GM23338 (cell line): ENCODE data around the gene ELOVL2. TPM values are rescaled to one million over a fixed set of nuclear protein-coding genes. Genes with fewer than 3 reads are reported as not detected.

Experiments used
- ATAC-seq: fragments of 200-7000 bp; cut with Tn5 transposase; 3 replicates; pipeline ENCODE4 v1.9.1; 2020
- DNase-seq: peaks from one replicate; pipeline ENCODE4 v3.0.0-alpha.2; 2015; ENCODE audit warnings: low spot score
- H2AFZ ChIP-seq: fragments of 200-600 bp; sonication (generic); 2 replicates; pipeline ENCODE4 v1.8.0; 2016; ENCODE audit warnings: antibody characterized with exemption, mild to moderate bottlenecking, moderate library complexity
- H3F3A ChIP-seq: fragments of 200-600 bp; sonication (generic); replicated peaks from 2 replicates; pipeline ENCODE4 v1.8.0; 2017; ENCODE audit warnings: antibody characterized with exemption, mixed run types, low read depth
- H3K27ac ChIP-seq: fragments of 200-600 bp; sonication (generic); 2 replicates; pipeline ENCODE4 v1.6.1; 2016; ENCODE audit warnings: low read depth
- H3K27me3 ChIP-seq: fragments of 200-600 bp; sonication (generic); 2 replicates; pipeline ENCODE4 v1.8.0; 2016; ENCODE audit warnings: mild to moderate bottlenecking, mixed run types, moderate library complexity; ENCODE audit not compliant: insufficient read depth
- H3K36me3 ChIP-seq: fragments of 200-600 bp; sonication (generic); 2 replicates; pipeline ENCODE4 v1.8.0; 2016; ENCODE audit warnings: mild to moderate bottlenecking; ENCODE audit not compliant: insufficient read depth
- H3K4me1 ChIP-seq: fragments of 200-600 bp; sonication (generic); 2 replicates; pipeline ENCODE4 v1.8.0; 2016; ENCODE audit warnings: mild to moderate bottlenecking, moderate library complexity; ENCODE audit not compliant: insufficient read depth
- H3K4me2 ChIP-seq: fragments of 200-600 bp; sonication (generic); 2 replicates; pipeline ENCODE4 v1.7.1; 2017; ENCODE audit warnings: mixed run types
- H3K4me3 ChIP-seq: fragments of 200-600 bp; sonication (generic); 2 replicates; pipeline ENCODE4 v1.6.1; 2016; ENCODE audit warnings: mixed run types
- H3K79me2 ChIP-seq: fragments of 200-600 bp; sonication (generic); replicated peaks from 2 replicates; pipeline ENCODE4 v1.8.0; 2017; ENCODE audit warnings: mild to moderate bottlenecking; ENCODE audit not compliant: insufficient read depth
- H3K9me2 ChIP-seq: fragments of 200-600 bp; sonication (generic); 2 replicates; pipeline ENCODE4 v1.8.0; 2017; ENCODE audit not compliant: insufficient read depth
- H4K20me1 ChIP-seq: fragments of 200-600 bp; sonication (generic); replicated peaks from 2 replicates; pipeline ENCODE4 v1.8.0; 2017; ENCODE audit warnings: mild to moderate bottlenecking; ENCODE audit not compliant: insufficient read depth
- H3K27ac Mint-ChIP-seq: 2 replicates; pipeline ENCODE4 v1.8.0; 2020; ENCODE audit warnings: inconsistent platforms, mild to moderate bottlenecking, moderate library complexity, mixed read lengths
- H3K27me3 Mint-ChIP-seq: 3 replicates; pipeline ENCODE4 v1.8.0; 2022; ENCODE audit warnings: low read depth, mild to moderate bottlenecking, moderate library complexity, mixed read lengths, inconsistent platforms; ENCODE audit not compliant: insufficient read depth, poor library complexity
- H3K36me3 Mint-ChIP-seq: 3 replicates; pipeline ENCODE4 v1.8.0; 2021; ENCODE audit warnings: low read depth, mild to moderate bottlenecking, inconsistent platforms, moderate library complexity, mixed read lengths
- H3K4me1 Mint-ChIP-seq: 3 replicates; pipeline ENCODE4 v1.8.0; 2020; ENCODE audit warnings: mild to moderate bottlenecking, inconsistent platforms, mixed read lengths
- H3K4me3 Mint-ChIP-seq: 3 replicates; pipeline ENCODE4 v1.8.0; 2021; ENCODE audit warnings: moderate library complexity, mild to moderate bottlenecking, inconsistent platforms, mixed read lengths
- H3K9me3 Mint-ChIP-seq: 3 replicates; pipeline ENCODE4 v1.8.0; 2020; ENCODE audit warnings: moderate library complexity, mild to moderate bottlenecking, inconsistent platforms, mixed read lengths
- EZH2 ChIP-seq: fragments of 200-600 bp; sonication (generic); IDR thresholded peaks from one replicate; pipeline ENCODE4 v1.8.0; 2017; ENCODE audit warnings: antibody characterized with exemption, mild to moderate bottlenecking, low read depth; ENCODE audit not compliant: unreplicated experiment
- EZH2phosphoT487 ChIP-seq: fragments of 200-600 bp; sonication (generic); IDR thresholded peaks from one replicate; pipeline ENCODE4 v1.8.1; 2018; ENCODE audit warnings: antibody characterized with exemption; ENCODE audit not compliant: unreplicated experiment
- JUNB ChIP-seq: IDR thresholded peaks from one replicate; pipeline ENCODE4 v1.6.1; 2016; ENCODE audit warnings: antibody characterized with exemption; ENCODE audit not compliant: unreplicated experiment
- NANOG ChIP-seq: IDR thresholded peaks from 2 replicates; pipeline ENCODE4 v1.6.1; 2016; ENCODE audit warnings: antibody characterized with exemption, borderline replicate concordance
- POLR2AphosphoS5 ChIP-seq: IDR thresholded peaks from 2 replicates; pipeline ENCODE4 v1.6.1; 2016; ENCODE audit warnings: antibody characterized with exemption, low read depth
- STAT1 ChIP-seq: IDR thresholded peaks from one replicate; pipeline ENCODE4 v1.6.1; 2016; ENCODE audit warnings: antibody characterized with exemption; ENCODE audit not compliant: unreplicated experiment
- ZNF114 ChIP-seq: fragments of 250-450 bp; sonication (Bioruptor Pico); IDR thresholded peaks from 2 replicates; pipeline ENCODE4 v1.5.0; 2020; ENCODE audit warnings: mild to moderate bottlenecking, moderate library complexity
- ZNF331 ChIP-seq: fragments of 250-450 bp; sonication (Bioruptor Pico); IDR thresholded peaks from 2 replicates; pipeline ENCODE4 v1.5.0; 2020; ENCODE audit warnings: low read depth, mild to moderate bottlenecking, moderate library complexity
- polyA plus RNA-seq: library from polyadenylated mRNA; unstranded; fragments of >200 nt; fragmentation: Nextera tagmentation; extraction: Ambion mirVana; gene quantifications from 2 replicates; pipeline ENCODE4 v1.2.1, GENCODE V29; 2016
- total RNA-seq: library from RNA; depleted of rRNA; stranded (reverse); fragments of >200 nt; shearing (Covaris generic); gene quantifications from 2 replicates; pipeline ENCODE4 v1.2.3, GENCODE V29; 2014
- TF ChIP-seq, protein P1 (sequence below): IDR thresholded peaks from one replicate; pipeline ENCODE4 v1.6.1; 2018; ENCODE audit warnings: antibody characterized with exemption; ENCODE audit not compliant: unreplicated experiment
- TF ChIP-seq, protein P2 (sequence below): IDR thresholded peaks from 2 replicates; pipeline ENCODE4 v1.6.1; 2016; ENCODE audit warnings: antibody characterized with exemption
- TF ChIP-seq, protein P3 (sequence below), 2 experiments: fragments of 200-600 bp in 1 of 2; sonication (generic) in 1 of 2; conservative IDR thresholded peaks; 2 replicates each; pipeline versions ENCODE4 v1.5.1 to v1.6.1; 2016 to 2017; ENCODE audit warnings: antibody characterized with exemption in 2 of 2, low read depth in 2 of 2, mild to moderate bottlenecking in 2 of 2, moderate library complexity in 1 of 2
- TF ChIP-seq, protein P4 (sequence below): fragments of 250-450 bp; sonication (Bioruptor Pico); IDR thresholded peaks from 2 replicates; pipeline ENCODE4 v1.5.0; 2020; ENCODE audit warnings: mild to moderate bottlenecking, moderate library complexity

Gene ELOVL2
- total and polyA plus RNA-seq, 2 experiments from 2014 or later: 1.2 to 1.6 TPM

DNA sequence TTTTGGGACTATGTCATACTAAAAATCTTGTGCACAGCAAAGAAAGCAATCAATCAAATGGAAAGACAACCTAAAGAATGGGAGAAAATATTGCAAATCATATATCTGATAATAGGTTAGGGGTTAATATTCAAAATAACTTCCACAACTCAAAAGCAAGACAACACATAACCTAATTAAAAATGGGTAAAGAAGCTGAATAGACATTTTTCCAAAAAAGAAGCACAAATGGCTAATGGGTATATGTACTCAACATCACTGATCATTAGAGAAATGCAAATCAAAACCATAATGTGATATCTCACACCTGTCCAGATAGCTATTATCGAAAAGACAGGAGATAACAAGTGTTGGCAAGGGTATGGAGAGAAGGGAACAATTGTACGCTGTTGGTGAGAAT is 104.3 kb downstream of the ELOVL2 start (continued):
- TF ChIP-seq, protein P1, sequence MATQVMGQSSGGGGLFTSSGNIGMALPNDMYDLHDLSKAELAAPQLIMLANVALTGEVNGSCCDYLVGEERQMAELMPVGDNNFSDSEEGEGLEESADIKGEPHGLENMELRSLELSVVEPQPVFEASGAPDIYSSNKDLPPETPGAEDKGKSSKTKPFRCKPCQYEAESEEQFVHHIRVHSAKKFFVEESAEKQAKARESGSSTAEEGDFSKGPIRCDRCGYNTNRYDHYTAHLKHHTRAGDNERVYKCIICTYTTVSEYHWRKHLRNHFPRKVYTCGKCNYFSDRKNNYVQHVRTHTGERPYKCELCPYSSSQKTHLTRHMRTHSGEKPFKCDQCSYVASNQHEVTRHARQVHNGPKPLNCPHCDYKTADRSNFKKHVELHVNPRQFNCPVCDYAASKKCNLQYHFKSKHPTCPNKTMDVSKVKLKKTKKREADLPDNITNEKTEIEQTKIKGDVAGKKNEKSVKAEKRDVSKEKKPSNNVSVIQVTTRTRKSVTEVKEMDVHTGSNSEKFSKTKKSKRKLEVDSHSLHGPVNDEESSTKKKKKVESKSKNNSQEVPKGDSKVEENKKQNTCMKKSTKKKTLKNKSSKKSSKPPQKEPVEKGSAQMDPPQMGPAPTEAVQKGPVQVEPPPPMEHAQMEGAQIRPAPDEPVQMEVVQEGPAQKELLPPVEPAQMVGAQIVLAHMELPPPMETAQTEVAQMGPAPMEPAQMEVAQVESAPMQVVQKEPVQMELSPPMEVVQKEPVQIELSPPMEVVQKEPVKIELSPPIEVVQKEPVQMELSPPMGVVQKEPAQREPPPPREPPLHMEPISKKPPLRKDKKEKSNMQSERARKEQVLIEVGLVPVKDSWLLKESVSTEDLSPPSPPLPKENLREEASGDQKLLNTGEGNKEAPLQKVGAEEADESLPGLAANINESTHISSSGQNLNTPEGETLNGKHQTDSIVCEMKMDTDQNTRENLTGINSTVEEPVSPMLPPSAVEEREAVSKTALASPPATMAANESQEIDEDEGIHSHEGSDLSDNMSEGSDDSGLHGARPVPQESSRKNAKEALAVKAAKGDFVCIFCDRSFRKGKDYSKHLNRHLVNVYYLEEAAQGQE: no peak
- TF ChIP-seq EZH2phosphoT487 (no peak), ZNF331 (CRISPR knock-in tag) (no peak), STAT1 (no peak), ZNF114 (CRISPR knock-in tag) (no peak)
- TF ChIP-seq, protein P2, sequence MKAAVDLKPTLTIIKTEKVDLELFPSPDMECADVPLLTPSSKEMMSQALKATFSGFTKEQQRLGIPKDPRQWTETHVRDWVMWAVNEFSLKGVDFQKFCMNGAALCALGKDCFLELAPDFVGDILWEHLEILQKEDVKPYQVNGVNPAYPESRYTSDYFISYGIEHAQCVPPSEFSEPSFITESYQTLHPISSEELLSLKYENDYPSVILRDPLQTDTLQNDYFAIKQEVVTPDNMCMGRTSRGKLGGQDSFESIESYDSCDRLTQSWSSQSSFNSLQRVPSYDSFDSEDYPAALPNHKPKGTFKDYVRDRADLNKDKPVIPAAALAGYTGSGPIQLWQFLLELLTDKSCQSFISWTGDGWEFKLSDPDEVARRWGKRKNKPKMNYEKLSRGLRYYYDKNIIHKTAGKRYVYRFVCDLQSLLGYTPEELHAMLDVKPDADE: no peak

DNA sequence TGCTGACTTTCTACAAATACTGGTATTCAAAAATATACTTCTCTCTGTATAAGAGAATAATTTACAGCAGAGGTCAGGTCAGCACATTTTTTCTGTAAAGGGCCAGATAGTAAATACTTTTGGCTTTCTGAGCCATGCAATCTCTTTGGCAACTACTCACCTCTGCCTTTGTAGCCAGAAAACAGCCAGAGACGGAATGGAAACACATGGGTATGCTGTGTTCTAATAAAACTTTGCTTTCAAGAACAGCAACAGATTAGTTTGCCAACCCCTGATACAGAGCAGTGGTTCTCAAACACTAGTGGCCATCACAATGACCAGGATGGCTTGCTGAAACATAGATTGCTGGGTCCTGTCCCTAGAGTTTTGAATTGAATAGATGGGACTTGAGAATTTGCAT is 111.0 kb downstream of the ELOVL2 start:
- Histone ChIP-seq H3K36me3 (peaks cover 15% of the 10 kb centered on the region; the same call in 1 of the 2 replicates), H3K27me3 (no peaks in the 10 kb centered on the region), H3K4me2 (no peak overlapping the region), H3K27ac (no peak overlapping the region), H4K20me1 (no peaks in the 10 kb centered on the region), H3K4me1 (no peaks in the 10 kb centered on the region), H3K79me2 (no peaks in the 10 kb centered on the region), H3F3A (no peaks in the 10 kb centered on the region), H3K4me3 (no peak overlapping the region), H2AFZ (no peak overlapping the region), H3K9me2 (no peaks in the 10 kb centered on the region)
- Mint-ChIP-seq H3K27me3 (no peaks in the 10 kb centered on the region), H3K9me3 (no peaks in the 10 kb centered on the region; the same call in 2 of the 3 replicates), H3K4me3 (no peak overlapping the region), H3K36me3 (peaks cover 17% of the 10 kb centered on the region), H3K4me1 (no peaks in the 10 kb centered on the region), H3K27ac (no peak overlapping the region)
- DNase-seq (no peak), ATAC-seq (no peak)
- TF ChIP-seq POLR2AphosphoS5: no peak
- TF ChIP-seq, protein P3, sequence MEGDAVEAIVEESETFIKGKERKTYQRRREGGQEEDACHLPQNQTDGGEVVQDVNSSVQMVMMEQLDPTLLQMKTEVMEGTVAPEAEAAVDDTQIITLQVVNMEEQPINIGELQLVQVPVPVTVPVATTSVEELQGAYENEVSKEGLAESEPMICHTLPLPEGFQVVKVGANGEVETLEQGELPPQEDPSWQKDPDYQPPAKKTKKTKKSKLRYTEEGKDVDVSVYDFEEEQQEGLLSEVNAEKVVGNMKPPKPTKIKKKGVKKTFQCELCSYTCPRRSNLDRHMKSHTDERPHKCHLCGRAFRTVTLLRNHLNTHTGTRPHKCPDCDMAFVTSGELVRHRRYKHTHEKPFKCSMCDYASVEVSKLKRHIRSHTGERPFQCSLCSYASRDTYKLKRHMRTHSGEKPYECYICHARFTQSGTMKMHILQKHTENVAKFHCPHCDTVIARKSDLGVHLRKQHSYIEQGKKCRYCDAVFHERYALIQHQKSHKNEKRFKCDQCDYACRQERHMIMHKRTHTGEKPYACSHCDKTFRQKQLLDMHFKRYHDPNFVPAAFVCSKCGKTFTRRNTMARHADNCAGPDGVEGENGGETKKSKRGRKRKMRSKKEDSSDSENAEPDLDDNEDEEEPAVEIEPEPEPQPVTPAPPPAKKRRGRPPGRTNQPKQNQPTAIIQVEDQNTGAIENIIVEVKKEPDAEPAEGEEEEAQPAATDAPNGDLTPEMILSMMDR (conservative IDR thresholded peaks at IDR 0.05; ENCODE audit: low read depth in 2 of 2): no peak
- no peak for TF ChIP-seq EZH2
- no peak for TF ChIP-seq JUNB
- TF ChIP-seq, protein P4, sequence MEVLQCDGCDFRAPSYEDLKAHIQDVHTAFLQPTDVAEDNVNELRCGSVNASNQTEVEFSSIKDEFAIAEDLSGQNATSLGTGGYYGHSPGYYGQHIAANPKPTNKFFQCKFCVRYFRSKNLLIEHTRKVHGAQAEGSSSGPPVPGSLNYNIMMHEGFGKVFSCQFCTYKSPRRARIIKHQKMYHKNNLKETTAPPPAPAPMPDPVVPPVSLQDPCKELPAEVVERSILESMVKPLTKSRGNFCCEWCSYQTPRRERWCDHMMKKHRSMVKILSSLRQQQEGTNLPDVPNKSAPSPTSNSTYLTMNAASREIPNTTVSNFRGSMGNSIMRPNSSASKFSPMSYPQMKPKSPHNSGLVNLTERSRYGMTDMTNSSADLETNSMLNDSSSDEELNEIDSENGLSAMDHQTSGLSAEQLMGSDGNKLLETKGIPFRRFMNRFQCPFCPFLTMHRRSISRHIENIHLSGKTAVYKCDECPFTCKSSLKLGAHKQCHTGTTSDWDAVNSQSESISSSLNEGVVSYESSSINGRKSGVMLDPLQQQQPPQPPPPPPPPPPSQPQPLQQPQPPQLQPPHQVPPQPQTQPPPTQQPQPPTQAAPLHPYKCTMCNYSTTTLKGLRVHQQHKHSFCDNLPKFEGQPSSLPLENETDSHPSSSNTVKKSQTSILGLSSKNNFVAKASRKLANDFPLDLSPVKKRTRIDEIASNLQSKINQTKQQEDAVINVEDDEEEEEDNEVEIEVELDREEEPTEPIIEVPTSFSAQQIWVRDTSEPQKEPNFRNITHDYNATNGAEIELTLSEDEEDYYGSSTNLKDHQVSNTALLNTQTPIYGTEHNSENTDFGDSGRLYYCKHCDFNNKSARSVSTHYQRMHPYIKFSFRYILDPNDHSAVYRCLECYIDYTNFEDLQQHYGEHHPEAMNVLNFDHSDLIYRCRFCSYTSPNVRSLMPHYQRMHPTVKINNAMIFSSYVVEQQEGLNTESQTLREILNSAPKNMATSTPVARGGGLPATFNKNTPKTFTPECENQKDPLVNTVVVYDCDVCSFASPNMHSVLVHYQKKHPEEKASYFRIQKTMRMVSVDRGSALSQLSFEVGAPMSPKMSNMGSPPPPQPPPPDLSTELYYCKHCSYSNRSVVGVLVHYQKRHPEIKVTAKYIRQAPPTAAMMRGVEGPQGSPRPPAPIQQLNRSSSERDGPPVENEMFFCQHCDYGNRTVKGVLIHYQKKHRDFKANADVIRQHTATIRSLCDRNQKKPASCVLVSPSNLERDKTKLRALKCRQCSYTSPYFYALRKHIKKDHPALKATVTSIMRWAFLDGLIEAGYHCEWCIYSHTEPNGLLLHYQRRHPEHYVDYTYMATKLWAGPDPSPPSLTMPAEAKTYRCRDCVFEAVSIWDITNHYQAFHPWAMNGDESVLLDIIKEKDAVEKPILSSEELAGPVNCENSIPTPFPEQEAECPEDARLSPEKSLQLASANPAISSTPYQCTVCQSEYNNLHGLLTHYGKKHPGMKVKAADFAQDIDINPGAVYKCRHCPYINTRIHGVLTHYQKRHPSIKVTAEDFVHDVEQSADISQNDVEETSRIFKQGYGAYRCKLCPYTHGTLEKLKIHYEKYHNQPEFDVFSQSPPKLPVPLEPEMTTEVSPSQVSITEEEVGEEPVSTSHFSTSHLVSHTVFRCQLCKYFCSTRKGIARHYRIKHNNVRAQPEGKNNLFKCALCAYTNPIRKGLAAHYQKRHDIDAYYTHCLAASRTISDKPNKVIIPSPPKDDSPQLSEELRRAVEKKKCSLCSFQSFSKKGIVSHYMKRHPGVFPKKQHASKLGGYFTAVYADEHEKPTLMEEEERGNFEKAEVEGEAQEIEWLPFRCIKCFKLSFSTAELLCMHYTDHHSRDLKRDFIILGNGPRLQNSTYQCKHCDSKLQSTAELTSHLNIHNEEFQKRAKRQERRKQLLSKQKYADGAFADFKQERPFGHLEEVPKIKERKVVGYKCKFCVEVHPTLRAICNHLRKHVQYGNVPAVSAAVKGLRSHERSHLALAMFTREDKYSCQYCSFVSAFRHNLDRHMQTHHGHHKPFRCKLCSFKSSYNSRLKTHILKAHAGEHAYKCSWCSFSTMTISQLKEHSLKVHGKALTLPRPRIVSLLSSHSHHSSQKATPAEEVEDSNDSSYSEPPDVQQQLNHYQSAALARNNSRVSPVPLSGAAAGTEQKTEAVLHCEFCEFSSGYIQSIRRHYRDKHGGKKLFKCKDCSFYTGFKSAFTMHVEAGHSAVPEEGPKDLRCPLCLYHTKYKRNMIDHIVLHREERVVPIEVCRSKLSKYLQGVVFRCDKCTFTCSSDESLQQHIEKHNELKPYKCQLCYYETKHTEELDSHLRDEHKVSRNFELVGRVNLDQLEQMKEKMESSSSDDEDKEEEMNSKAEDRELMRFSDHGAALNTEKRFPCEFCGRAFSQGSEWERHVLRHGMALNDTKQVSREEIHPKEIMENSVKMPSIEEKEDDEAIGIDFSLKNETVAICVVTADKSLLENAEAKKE (CRISPR knock-in tag): no peak
- no peak for TF ChIP-seq ZNF331 (CRISPR knock-in tag)
- TF ChIP-seq STAT1: no peak
- no peak for TF ChIP-seq EZH2phosphoT487
- no peak for TF ChIP-seq ZNF114 (CRISPR knock-in tag)
- no peak for TF ChIP-seq NANOG
